ENCODE measurements around the gene TMEM132D.
"Not testable (repeated sequence)": the region's sequence is repeated elsewhere in the genome, so short reads cannot be mapped to it uniquely, and the experiment has no call there.

The TMEM132D gene

GRCh38 chr12:129068684-129069083, 835.1 kb downstream of the TMEM132D start:
- no peak for DNase-seq (ENCODE audit: low read depth in 2 of 2)

- DNase-seq (ENCODE audit: low read depth in 2 of 2): no peak
Observed at GRCh38 chr12:129067491-129067890, 836.3 kb downstream of the TMEM132D start.

DNA sequence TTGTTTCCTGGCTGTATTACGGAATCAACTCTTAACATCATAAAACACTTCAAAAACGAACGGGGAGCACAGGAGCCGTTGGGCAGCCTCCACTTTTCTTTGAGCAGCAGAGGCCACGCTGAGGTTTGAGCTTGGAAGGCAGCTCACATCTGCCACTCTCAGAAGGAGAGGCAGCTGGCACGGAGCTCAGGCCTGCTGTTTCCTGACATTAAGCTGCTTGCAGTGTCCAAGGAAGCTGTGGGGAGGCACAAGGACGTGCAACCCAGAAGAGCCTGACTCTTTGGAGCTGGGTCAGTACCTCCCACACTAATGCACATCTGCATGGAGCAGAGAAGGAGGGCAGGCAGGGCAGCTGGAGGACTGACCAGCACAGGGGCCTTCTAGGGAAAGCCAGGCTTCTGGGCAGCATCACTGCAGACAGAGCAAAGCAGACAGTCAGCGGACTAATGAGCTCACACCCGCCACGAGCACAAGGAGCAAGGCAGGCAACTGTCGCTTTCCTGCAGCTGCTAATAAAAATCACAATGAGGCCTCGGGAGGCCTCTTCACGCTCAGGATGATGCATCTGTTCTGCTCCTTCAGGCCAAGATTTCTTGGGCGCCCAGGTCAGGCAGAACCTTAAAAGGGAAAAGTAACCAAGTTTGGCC, 839.5 kb downstream of the TMEM132D start:
- no peak for DNase-seq (ENCODE audit: low read depth in 2 of 2)

- no peak for DNase-seq (ENCODE audit: low read depth in 2 of 2)
Observed at GRCh38 chr12:129063600-129063999, 840.2 kb downstream of the TMEM132D start.

GRCh38 chr12:129053232-129053631, 850.6 kb downstream of the TMEM132D start:
- no peak for DNase-seq (ENCODE audit: low read depth in 2 of 2)

DNA sequence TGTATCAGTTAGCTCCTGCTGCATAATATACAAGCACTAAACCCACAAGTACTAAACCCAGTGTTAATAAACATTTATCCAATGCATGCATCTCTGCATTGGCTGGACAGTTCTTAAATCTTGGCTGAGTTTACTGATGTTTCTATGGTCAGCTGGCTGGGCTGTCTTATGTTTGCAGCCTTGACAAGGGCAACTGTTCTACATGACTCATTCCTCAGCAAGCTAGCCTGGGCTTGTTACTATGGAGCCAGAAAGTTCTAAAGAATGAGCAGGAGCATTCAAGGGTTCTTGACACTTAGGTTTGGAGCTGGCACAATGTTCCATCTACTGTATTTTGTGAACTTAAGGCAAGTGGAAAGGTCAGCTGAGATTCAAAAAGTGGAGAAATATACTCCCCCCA, 851.5 kb downstream of the TMEM132D start:
- no peak for DNase-seq (ENCODE audit: low read depth in 2 of 2)

GRCh38 chr12:129049917-129050316, 853.9 kb downstream of the TMEM132D start:
- DNase-seq (ENCODE audit: low read depth in 2 of 2): no peak

GRCh38 chr12:129043334-129043733, 860.5 kb downstream of the TMEM132D start:
- not testable (repeated sequence) for DNase-seq (ENCODE audit: low read depth in 2 of 2)

- DNase-seq (ENCODE audit: low read depth in 2 of 2): no peak
Observed at GRCh38 chr12:129036135-129036534, 867.7 kb downstream of the TMEM132D start.

DNA sequence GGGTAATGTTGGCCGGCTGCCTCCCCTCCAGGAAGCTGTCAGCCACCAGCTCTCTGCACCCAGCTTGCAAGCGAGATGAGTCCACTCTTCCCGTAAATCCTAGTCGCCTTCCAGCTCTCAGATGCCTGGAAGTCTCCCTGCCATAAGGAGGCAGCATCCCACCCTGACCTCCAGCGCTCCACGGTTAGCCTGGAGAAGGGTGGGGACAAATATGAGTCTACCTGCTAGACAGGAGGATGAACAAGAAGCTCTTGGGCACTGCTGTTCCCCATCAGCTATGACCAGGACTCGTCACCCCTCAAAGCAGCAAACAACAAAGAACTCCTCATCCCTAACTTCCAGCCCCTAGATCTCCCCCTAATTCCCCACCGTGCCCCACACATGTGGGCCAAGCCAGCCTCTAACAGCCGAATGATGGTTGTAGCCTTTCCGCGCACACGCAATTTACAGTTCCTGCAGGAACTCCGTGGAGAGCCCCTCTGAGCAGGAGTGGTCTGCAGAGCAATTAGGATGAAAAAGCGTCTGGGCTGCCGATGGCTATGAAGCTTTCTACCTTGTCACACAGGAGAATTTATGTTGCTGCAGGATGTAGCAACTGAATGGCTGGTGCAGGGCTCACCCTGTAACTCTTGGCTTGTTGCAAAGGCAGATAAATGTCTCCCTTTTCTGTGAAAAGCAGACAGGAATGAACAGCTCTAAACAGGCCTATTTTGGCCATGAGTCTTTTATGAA, 869.1 kb downstream of the TMEM132D start:
- no peak for DNase-seq (ENCODE audit: low read depth in 2 of 2)

GRCh38 chr12:129028844-129029243, 875.0 kb downstream of the TMEM132D start:
- DNase-seq (ENCODE audit: low read depth in 2 of 2): no peak

DNA sequence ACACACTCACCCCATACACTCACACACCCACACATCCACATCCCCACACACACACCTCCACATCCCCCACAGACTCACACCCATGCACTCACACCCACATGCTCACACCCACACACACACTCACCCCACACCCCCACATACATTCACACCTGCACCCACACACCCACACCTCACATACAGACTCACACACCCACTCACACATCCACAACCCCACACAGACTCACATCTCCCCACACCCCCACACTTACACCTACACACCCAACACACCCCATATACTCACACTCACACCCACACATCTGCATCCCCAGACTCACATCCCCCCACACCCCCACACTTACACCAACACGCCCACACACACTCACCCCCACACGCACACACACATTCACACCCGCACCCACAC, 878.8 kb downstream of the TMEM132D start:
- no peak for DNase-seq (ENCODE audit: low read depth in 2 of 2)
